ENCODE results near the gene AGAP1.

Gene AGAP1

DNA sequence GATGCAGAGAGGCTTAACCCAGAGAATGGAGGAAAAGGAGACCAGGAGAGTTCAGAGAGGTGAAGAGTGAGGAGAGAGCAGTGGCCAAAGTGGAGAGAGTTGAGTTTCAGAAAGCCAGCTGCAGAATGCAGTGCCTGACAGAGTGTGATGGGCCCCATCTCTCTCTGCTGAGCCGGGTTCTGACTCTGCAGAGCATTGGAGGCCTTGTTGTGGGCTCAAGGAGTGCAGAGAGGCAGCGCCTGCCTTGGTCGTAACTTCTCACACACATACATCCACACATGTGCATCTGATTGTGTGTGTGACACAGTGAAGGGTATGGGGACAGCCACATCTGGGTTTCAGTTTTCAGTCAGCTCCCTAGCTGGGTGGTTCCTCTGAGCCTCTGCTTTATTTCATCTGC lies 58.8 kb downstream of the AGAP1 start:
- no peak for DNase-seq

DNA sequence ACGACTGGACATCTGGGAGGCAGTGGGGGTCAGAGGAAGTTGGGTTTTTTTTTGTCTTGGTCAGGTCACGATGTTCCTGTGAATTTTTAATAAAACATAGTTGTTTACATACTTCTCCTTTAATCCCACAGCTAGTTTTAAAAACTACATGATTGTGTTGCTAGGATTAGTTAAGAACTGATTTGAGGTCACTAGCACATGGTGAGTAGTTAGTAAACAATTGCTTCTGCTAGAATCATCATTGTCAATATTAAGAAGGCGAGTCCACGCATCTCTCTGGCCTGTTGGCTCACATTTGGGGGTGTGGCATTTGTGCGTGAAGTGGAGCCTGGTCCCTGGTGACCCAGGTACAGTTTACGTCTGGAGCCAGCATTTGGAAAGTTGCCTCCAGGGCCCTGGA lies 59.4 kb downstream of the AGAP1 start:
- DNase-seq = no peak

GRCh38 chr2:235553696-235554100 lies 59.9 kb downstream of the AGAP1 start:
- DNase-seq = no peak

DNA sequence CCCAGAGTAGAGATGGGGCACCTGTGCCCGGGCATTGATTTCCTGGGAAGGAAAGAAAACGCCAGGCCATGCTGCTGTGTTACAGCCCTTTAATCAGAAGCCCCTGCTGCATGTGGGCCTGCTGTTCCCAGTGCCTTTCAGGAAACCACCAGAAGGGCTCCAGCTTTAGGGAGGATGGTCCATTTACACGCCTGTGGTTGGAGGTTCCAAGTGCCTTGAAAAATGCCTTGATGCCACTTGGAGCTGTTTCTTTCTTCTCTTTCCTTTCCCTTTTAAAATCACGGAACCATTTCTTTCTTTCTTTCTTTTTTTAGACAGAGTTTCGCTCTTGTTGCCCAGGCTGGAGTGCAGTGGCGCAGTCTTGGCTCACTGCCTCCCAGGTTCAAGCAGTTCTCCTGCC lies 60.5 kb downstream of the AGAP1 start:
- no peak for DNase-seq

DNA sequence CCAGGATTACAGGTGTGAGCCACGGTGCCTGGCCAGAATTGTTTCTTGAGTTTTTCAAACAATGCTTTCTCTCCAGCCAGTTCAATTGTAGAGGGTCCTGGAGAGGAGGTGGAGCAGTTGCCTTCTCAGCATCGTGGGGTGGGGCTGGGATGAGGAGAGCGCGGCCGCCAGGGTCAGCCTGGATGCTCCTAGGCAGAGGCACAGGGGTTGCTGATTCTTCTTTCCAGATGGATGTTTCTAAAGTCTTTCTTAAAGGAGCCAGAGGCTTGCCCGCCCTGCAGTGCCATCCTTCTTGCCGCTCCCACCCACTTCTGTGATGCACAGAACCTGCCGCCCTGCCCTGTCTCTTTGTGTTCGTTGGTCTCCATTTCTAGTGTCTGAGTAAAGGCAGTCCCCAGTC lies 61.1 kb downstream of the AGAP1 start:
- no peak for DNase-seq

- DNase-seq = no peak
Measured at GRCh38 chr2:235555371-235555770, 61.5 kb downstream of the AGAP1 start.

GRCh38 chr2:235556086-235556485 lies 62.2 kb downstream of the AGAP1 start:
- no peak for DNase-seq

DNA sequence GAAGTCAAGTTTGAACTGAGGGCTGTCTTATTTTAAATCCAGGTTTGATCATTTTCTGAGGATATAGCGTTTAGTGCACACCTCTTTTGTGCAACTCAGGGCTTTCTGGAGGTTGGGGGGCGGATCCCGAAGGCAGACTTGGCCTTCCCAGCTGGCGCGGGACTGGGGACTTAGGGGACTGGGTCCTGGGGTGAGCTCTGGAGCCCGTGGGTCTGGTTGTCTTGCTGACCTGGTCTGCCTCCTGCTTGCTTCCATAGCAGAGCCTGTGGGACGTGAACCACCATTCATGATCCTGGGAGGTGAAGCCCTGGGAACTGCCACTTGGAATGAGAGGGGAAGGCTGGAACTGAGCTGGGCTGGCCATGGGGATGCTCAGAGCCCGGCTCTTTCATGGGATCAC lies 63.1 kb downstream of the AGAP1 start:
- no peak for DNase-seq

GRCh38 chr2:235557903-235558302 lies 64.1 kb downstream of the AGAP1 start:
- DNase-seq = no peak

DNA sequence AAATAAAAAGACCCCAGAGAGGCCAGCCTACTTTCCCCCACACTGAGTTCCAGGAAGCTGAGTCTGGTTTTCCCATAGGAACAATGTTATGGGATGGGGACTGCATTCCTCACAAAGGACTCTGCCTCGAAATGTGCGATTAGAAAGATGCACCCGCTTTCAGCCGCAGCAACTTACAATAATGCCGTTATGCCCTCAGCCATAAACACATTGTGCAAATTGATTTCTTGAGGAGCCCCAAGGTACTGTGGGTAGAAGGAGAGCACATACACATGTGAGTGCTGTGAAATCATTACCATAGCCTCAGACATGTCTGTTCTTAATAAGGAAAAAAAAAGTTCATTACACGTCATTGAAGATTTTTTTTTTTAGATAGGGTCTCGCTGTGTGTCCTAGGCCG lies 64.7 kb downstream of the AGAP1 start:
- DNase-seq = no peak

GRCh38 chr2:235560345-235560744 lies 66.5 kb downstream of the AGAP1 start:
- DNase-seq = no peak

- no peak for DNase-seq
Measured at GRCh38 chr2:235561450-235561849, 67.6 kb downstream of the AGAP1 start.

DNA sequence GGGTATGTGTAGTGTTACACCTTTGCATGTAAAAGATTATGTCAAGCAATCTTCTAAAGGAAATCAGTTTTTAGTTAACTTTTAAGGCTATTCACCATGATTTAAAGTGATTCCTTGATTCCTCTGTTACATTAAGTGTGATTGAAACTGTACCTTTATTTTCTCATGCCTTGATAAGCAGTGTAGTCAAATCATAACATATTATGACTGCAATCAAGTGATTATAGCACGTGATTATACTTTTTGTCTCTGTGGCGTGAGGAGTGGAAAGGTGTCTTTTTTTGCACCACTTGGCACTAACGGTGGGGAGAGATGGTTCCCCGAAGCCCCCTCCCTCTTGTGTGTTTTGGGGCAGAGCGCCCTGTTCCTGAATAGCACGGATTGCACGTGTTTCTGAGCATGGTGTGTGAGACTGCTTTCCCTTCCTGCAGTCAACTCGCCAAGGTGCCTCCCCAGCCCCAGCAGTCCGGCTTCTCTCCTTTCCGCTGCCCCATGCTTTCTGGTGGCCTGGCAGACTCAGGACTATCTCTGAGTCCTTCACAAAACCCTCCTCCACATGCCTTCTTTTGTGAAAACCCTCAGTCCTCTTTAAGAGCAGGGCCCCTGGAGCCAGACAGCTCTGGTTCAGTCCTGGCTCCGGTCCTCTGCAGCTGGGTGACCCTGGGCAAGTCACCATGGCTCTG lies 68.4 kb downstream of the AGAP1 start:
- no peak for DNase-seq

GRCh38 chr2:235563056-235563910 lies 69.4 kb downstream of the AGAP1 start:
- DNase-seq = no peak

DNA sequence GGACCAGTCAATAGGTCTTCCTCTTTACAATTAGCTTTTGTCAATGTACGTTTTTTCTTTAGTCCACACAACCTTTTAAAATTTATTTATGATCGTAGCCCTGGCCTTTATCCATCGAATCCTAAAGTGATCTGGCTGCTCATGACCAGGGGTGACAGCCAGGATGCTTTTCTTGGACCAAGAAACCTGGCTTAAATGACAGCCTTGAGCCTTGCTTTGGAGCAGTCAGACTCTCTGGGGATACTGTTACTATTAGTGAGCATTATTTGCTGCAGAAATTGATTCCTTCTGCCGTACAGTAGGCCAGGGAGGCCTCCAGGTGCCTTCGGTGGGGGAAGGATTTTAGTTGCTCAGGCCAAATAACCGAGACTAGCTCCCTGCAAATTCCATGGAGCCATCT lies 70.2 kb downstream of the AGAP1 start:
- DNase-seq = no peak

DNA sequence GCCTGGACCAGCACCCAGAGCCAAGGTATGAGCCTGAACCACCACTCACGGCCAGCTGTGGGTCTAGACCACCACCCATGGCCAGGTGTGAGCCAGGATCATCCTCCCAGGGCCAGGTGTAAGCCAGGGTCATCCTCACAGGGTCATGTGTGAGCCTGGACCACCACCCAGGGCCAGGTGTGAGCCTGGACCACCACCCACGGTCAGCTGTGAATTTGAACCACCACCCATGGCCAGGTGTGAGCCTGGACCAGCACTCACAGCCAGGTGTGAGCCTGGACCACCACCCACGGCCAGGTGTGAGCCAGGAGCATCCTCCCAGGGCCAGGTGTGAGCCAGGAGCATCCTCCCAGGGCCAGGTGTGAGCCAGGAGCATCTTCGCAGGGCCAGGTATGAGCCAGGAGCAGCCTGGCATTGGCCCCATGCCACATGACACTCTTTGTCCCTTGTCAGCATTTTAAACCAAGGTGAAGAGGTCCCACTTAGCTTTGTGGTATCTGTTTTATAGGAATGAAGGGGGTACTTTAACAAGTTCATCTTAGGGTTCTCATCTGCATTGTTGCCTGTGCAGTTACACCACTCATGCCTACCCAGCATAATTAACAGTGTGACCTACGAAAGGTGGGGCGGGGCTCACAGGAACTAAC lies 71.2 kb downstream of the AGAP1 start:
- no peak for DNase-seq

- no peak for DNase-seq
Measured at GRCh38 chr2:235566415-235566814, 72.6 kb downstream of the AGAP1 start.

- no peak for DNase-seq
Measured at GRCh38 chr2:235566931-235567495, 73.2 kb downstream of the AGAP1 start.

GRCh38 chr2:235567842-235568241 lies 74.0 kb downstream of the AGAP1 start:
- DNase-seq = no peak

DNA sequence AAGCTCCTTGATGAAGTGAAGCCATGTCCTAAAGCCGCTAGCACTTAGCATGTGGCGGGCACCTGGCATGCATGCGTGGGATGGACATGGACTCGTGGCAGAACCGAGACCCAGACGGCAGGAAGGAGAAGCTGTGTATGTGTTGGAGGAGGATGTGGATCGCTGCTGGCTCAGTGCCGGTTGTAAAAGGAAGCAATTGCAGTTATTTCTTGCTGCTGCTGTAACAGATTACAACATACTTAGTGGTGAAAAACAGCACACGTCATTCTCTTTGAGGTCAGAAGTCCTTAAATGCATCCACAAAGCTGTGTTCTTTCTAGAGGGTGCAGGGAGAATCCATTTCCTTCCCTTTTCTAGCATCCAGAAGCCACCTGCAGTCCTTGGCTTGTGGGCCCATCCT lies 74.6 kb downstream of the AGAP1 start:
- DNase-seq = no peak

DNA sequence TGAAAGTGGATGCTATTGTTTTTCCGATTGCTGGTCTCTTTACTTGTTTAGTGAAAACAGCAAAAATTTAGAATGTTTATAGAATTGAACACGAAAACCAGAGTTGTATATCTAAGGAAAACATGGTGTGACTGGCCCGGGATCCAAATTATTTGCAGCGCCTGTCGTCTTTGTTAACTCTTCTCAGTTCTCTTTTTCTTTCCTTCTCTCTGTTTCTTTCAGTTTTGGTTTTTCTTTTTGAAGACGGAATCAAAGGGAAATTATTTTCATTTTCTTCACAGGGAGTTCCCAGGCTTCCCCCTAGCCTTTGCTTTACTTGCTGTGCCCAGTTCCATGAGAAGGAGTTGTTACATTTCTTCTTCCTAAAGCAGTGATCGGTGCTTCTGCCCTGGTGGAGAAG lies 76.0 kb downstream of the AGAP1 start:
- no peak for DNase-seq

DNA sequence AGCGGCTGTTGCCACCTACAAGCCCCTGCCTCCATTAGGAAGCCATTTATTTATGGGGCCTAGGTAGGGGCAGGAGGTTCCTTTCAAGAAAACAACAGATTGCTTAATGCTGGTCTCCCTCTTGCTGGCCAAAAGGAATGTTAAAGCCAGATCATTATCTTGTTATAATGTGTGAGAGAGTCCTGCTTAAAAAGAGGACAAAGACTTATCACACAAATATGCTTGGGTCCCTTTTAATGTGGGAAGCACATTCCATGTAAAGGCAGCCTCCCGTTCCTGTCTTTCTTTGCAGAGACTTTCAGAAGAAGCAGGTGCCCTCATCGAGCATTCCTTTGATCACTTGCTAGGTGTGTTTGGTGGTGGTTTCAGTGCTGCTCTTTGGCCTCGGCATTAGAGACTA lies 76.4 kb downstream of the AGAP1 start:
- DNase-seq = no peak

DNA sequence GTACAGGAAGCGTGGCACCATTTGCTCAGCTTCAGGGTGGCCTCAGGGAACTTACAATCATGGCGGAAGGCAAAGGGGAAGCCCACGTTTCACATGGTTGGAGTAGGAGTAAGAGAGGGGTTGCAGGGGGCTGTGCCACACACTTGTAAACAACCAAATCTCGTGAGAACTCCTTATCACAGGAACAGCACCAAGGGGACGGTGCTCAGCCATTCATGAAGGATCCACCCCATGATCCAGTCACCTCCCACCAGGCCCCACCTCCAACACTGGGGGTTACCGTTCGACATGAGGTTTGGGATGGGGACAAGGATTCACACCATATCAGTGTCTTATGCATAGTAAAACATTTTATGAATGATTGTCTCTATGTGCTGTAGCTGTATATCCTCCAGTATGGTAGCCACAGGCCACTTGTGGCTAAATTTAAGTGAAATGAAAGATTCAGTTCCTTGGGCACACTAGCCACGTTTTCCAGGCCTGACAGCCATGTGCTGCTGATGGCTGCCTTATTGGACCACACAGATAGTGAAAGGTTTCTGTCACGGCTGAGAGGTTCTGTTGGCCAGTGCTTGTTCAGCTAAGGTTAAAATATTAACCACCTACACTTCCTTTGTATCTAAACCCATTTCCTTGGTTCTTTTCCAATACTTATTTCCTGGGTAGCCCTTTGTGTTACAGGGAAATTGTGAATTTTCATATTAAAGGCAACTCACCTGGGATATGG lies 77.3 kb downstream of the AGAP1 start:
- DNase-seq = no peak
